HepG2 (cell line): ENCODE results near the gene SYS1. TPM values are rescaled to one million over a fixed set of nuclear protein-coding genes. Genes with fewer than 3 reads are reported as not detected.

ENCODE experiments used
- FOXK1 ChIP-seq: sonication (generic); formaldehyde crosslinking; IDR thresholded peaks from 2 replicates; pipeline ENCODE4 v1.4.0; 2020; ENCODE audit warnings: low read depth, missing genetic modification reagents, borderline replicate concordance
- MAFG ChIP-seq: sonication (generic); formaldehyde crosslinking; IDR thresholded peaks from 2 replicates; pipeline ENCODE4 v1.5.1; 2020; ENCODE audit warnings: mild to moderate bottlenecking, missing genetic modification reagents
- MLLT10 ChIP-seq: sonication (generic); formaldehyde crosslinking; IDR thresholded peaks from 2 replicates; pipeline ENCODE4 v1.4.0; 2020; ENCODE audit warnings: missing genetic modification reagents
- MTA3 ChIP-seq: sonication (generic); formaldehyde crosslinking; IDR thresholded peaks from 2 replicates; pipeline ENCODE4 v1.4.0; 2020; ENCODE audit warnings: missing genetic modification reagents
- MXD1 ChIP-seq: sonication (generic); formaldehyde crosslinking; IDR thresholded peaks from 2 replicates; pipeline ENCODE4 v1.4.0; 2020; ENCODE audit warnings: mild to moderate bottlenecking, missing genetic modification reagents
- NONO ChIP-seq, 2 experiments: fragments of 450-650 bp in 1 of 2; sonication (generic) in 1 of 2; formaldehyde crosslinking in 1 of 2; IDR thresholded peaks in 1 of 2; conservative IDR thresholded peaks in 1 of 2; 2 replicates each; pipeline versions ENCODE4 v1.6.1 to v1.8.0; 2017 to 2022; ENCODE audit warnings: mild to moderate bottlenecking in 1 of 2, missing genetic modification reagents in 1 of 2, moderate library complexity in 1 of 2
- PAWR ChIP-seq: sonication (generic); formaldehyde crosslinking; IDR thresholded peaks from 2 replicates; pipeline ENCODE4 v1.4.0; 2020; ENCODE audit warnings: missing genetic modification reagents, mild to moderate bottlenecking, borderline replicate concordance
- PHF8 ChIP-seq: sonication (generic); formaldehyde crosslinking; IDR thresholded peaks from 2 replicates; pipeline ENCODE4 v1.5.0; 2020; ENCODE audit warnings: missing genetic modification reagents
- SYNCRIP ChIP-seq: fragments of 200-400 bp; formaldehyde crosslinking; IDR thresholded peaks from 2 replicates; pipeline ENCODE4 v1.6.1; 2018; ENCODE audit warnings: mild to moderate bottlenecking, low read depth, low read length; ENCODE audit not compliant: insufficient read depth
- YEATS4 ChIP-seq: sonication (generic); formaldehyde crosslinking; IDR thresholded peaks from 2 replicates; pipeline ENCODE4 v1.4.0; 2020; ENCODE audit warnings: missing genetic modification reagents, borderline replicate concordance
- ZNF282 ChIP-seq: fragments of 450-650 bp; IDR thresholded peaks from 2 replicates; pipeline ENCODE4 v1.6.1; 2018; ENCODE audit not compliant: partially characterized antibody
- ZNF407 ChIP-seq: sonication (generic); formaldehyde crosslinking; IDR thresholded peaks from one replicate; pipeline ENCODE4 v1.5.1; 2020; ENCODE audit warnings: mild to moderate bottlenecking, missing genetic modification reagents; ENCODE audit errors: not compliant biosample characterization
- ZNF577 ChIP-seq: sonication (generic); formaldehyde crosslinking; IDR thresholded peaks from 2 replicates; pipeline ENCODE4 v1.4.0; 2020; ENCODE audit warnings: mild to moderate bottlenecking, low read depth, missing genetic modification reagents, borderline replicate concordance
- ZNF781 ChIP-seq: sonication (generic); formaldehyde crosslinking; IDR thresholded peaks from 2 replicates; pipeline ENCODE4 v1.5.1; 2020; ENCODE audit warnings: borderline replicate concordance, mild to moderate bottlenecking, missing genetic modification reagents; ENCODE audit errors: not compliant biosample characterization
- polyA plus RNA-seq, 8 experiments: library from polyadenylated mRNA; depleted of rRNA in 3 of 8; stranded (reverse) in 7 of 8; unstranded in 1 of 8; fragments of >200 nt; fragmentation: Illumina TruSeq in 4 of 8; extraction: Trizol in 4 of 8; gene quantifications; 2 replicates each; pipeline versions ENCODE4 v1.2.1 to v1.2.3, GENCODE V29; 2011 to 2016; ENCODE audit warnings: low read depth in 4 of 8, missing spikeins in 1 of 8, mixed read lengths in 1 of 8; ENCODE audit not compliant: insufficient read depth in 1 of 8
- total RNA-seq, 5 experiments: library from RNA; depleted of rRNA; stranded (reverse); fragments of >200 nt; fragmentation: Illumina TruSeq; extraction: Trizol; gene quantifications; 2 replicates each; pipeline ENCODE4 v1.2.3, GENCODE V29; 2016; ENCODE audit warnings: low read depth in 1 of 5

The SYS1 gene
- total and polyA plus RNA-seq, 2 of the 13 experiments (the other 11 are each of a cell fraction or from before 2014, with no cell fraction given) = 38.3 to 65.6 TPM

- TF ChIP-seq ZNF407 (CRISPR knock-in tag) (no peak), PHF8 (CRISPR knock-in tag) (peak; percentile 100), MAFG (no peak), PAWR (CRISPR knock-in tag) (no peak), SYNCRIP (no peak), YEATS4 (CRISPR knock-in tag) (peak; percentile 93), MLLT10 (CRISPR knock-in tag) (no peak), ZNF577 (CRISPR knock-in tag) (no peak), FOXK1 (CRISPR knock-in tag) (peak; percentile 97), ZNF781 (CRISPR knock-in tag) (peak; percentile 95), MTA3 (CRISPR knock-in tag) (no peak), NONO (IDR thresholded peaks at IDR 0.05) (no peak), NONO (CRISPR knock-in tag; conservative IDR thresholded peaks at IDR 0.05) (peak; percentile 95), ZNF282 (no peak), MXD1 (peak; percentile 94)
Observed at GRCh38 chr20:45415822-45416637, 53.1 kb downstream of the SYS1 start, which contains the start of gene PIGT (continued).
